GM12878 (cell line): Measurements from ENCODE around the gene TMEM140. TPM values are rescaled to one million over a fixed set of nuclear protein-coding genes. Genes with fewer than 3 reads are reported as not detected.

Source experiments
- ATAC-seq: fragments of 200-7000 bp; cut with Tn5 transposase; 3 replicates; pipeline ENCODE4 v1.9.1; 2020; ENCODE audit warnings: mild to moderate bottlenecking, moderate library complexity
- BruUV-seq: library from RNA; stranded (reverse); fragments of 400-500 nt; replicated peaks from 2 replicates; lab custom pipeline; 2021; lab: Mats Ljungman, UMichigan
- CTCF ChIA-PET: fragments of 300-600 bp; sonication (Branson Sonifier 250); formaldehyde crosslinking; extraction: SDS; loops from one replicate; lab custom pipeline; 2021; ENCODE audit warnings: inconsistent platforms; lab: Yijun Ruan, JAX
- POLR2A ChIA-PET: fragments of 350-600 bp; formaldehyde crosslinking; extraction: SDS; loops from one replicate; lab custom pipeline; 2021; ENCODE audit warnings: inconsistent platforms; lab: Charles Lee
- RAD21 ChIA-PET: fragments of 300-600 bp; sonication (Branson Sonifier 250); formaldehyde crosslinking; loops from one replicate; lab custom pipeline; 2023; ENCODE audit warnings: antibody characterized with exemption; ENCODE audit not compliant: unreplicated experiment; lab: Charles Lee
- SMC1A ChIA-PET: fragments of 300-600 bp; sonication (Branson Sonifier 250); formaldehyde crosslinking; loops from one replicate; lab custom pipeline; 2023; ENCODE audit not compliant: unreplicated experiment, uncharacterized antibody; lab: Charles Lee
- DNase-seq: peaks from one replicate; pipeline ENCODE4 v3.0.0-alpha.2; 2011; ENCODE audit warnings: low read depth, low spot score
- FAIRE-seq: peaks from 3 replicates; lab custom pipeline; 2011; peaks lifted over from hg19 to GRCh38; lab: Jason Lieb, UNC
- H2AFZ ChIP-seq: 2 replicates; pipeline ENCODE4 v1.6.0; 2011; ENCODE audit warnings: low read depth, low read length, control low read depth; ENCODE audit not compliant: control insufficient read depth
- H3K27ac ChIP-seq: 2 replicates; pipeline ENCODE4 v1.5.1; 2011; ENCODE audit warnings: control low read depth; ENCODE audit not compliant: control insufficient read depth, insufficient read depth
- H3K27me3 ChIP-seq, 2 experiments: replicated peaks in 1 of 2; 2 replicates each; pipeline versions ENCODE4 v1.6.0 to v1.6.1; 2011; ENCODE audit warnings: low read length in 1 of 2; ENCODE audit not compliant: control insufficient read depth in 2 of 2, insufficient read depth in 2 of 2
- H3K36me3 ChIP-seq, 2 experiments: 2 replicates each; pipeline ENCODE4 v1.5.1; 2011; ENCODE audit warnings: low read length in 1 of 2; ENCODE audit not compliant: control insufficient read depth in 2 of 2, insufficient read depth in 2 of 2
- H3K4me1 ChIP-seq: 2 replicates; pipeline ENCODE4 v1.6.1; 2011; ENCODE audit warnings: mild to moderate bottlenecking, low read length, moderate library complexity, mixed read lengths; ENCODE audit not compliant: control insufficient read depth, insufficient read depth
- H3K4me2 ChIP-seq: 2 replicates; pipeline ENCODE4 v1.6.0; 2011; ENCODE audit warnings: control low read depth; ENCODE audit not compliant: control insufficient read depth, insufficient read depth
- H3K4me3 ChIP-seq: fragments of 200-600 bp; sonication (generic); 2 replicates; pipeline ENCODE4 v1.5.1; 2016
- H3K79me2 ChIP-seq: 2 replicates; pipeline ENCODE4 v1.6.0; 2011; ENCODE audit warnings: low read length; ENCODE audit not compliant: control insufficient read depth, insufficient read depth
- H3K9ac ChIP-seq: 2 replicates; pipeline ENCODE4 v1.8.0; 2011; ENCODE audit warnings: low read length, control low read depth, mixed read lengths; ENCODE audit not compliant: control insufficient read depth, insufficient read depth
- H3K9me3 ChIP-seq: replicated peaks from 3 replicates; pipeline ENCODE4 v1.5.1; 2011; ENCODE audit warnings: mild to moderate bottlenecking, low read length; ENCODE audit not compliant: control insufficient read depth, insufficient read depth
- H4K20me1 ChIP-seq: 2 replicates; pipeline ENCODE4 v1.6.0; 2011; ENCODE audit not compliant: control insufficient read depth, insufficient read depth
- IKZF2 ChIP-seq, 2 experiments: fragments of 450-650 bp; IDR thresholded peaks; 2 replicates each; pipeline ENCODE4 v1.6.1; 2017; ENCODE audit warnings: mild to moderate bottlenecking in 2 of 2, moderate library complexity in 2 of 2
- IRF4 ChIP-seq: IDR thresholded peaks from 2 replicates; pipeline ENCODE4 v1.6.1; 2011; ENCODE audit warnings: low read depth, low read length
- MTA3 ChIP-seq: IDR thresholded peaks from 2 replicates; pipeline ENCODE4 v1.6.1; 2012; ENCODE audit warnings: low read length, inconsistent platforms, borderline replicate concordance
- MYB ChIP-seq: fragments of 150-350 bp; IDR thresholded peaks from 2 replicates; pipeline ENCODE4 v1.6.1; 2014; ENCODE audit warnings: mild to moderate bottlenecking, low read depth, low read length, borderline replicate concordance
- NFIC ChIP-seq: IDR thresholded peaks from 2 replicates; pipeline ENCODE4 v1.6.1; 2012; ENCODE audit warnings: low read depth, mild to moderate bottlenecking, inconsistent platforms, low read length, moderate library complexity
- SIN3A ChIP-seq: IDR thresholded peaks from 2 replicates; pipeline ENCODE4 v1.6.1; 2012; ENCODE audit warnings: low read depth, low read length, improper control_type of control experiment
- SIX5 ChIP-seq: IDR thresholded peaks from 2 replicates; pipeline ENCODE4 v1.6.1; 2011; ENCODE audit warnings: mild to moderate bottlenecking, low read depth, low read length, moderate library complexity; ENCODE audit not compliant: severe bottlenecking
- SPI1 ChIP-seq: IDR thresholded peaks from 2 replicates; pipeline ENCODE4 v1.6.1; 2011; ENCODE audit warnings: low read depth, mild to moderate bottlenecking, low read length, moderate library complexity, borderline replicate concordance; ENCODE audit not compliant: insufficient read depth
- SRF ChIP-seq, 2 experiments: IDR thresholded peaks; 2 replicates each; pipeline ENCODE4 v1.6.1; 2011; ENCODE audit warnings: low read depth in 2 of 2, low read length in 2 of 2, mild to moderate bottlenecking in 1 of 2, moderate library complexity in 1 of 2
- SUPT20H ChIP-seq: IDR thresholded peaks from 2 replicates; pipeline ENCODE4 v1.6.1; 2011; ENCODE audit warnings: low read depth, mild to moderate bottlenecking, low read length, moderate library complexity, borderline replicate concordance; ENCODE audit not compliant: control insufficient read depth
- WGBS: methylation state at CpG from one replicate; pipeline ENCODE4 v1.1.6; 2016; ENCODE audit warnings: low lambda C conversion rate; ENCODE audit not compliant: insufficient replicate concordance, insufficient coverage; ENCODE audit errors: missing lambda C conversion rate; 5-methylcytosine and 5-hydroxymethylcytosine counted together
- in situ Hi-C: fragments of 300-500 bp; cut with MboI; formaldehyde crosslinking; loops from 9 replicates; pipeline ENCODE4 v1.14.3; 2018; ENCODE audit warnings: mixed read lengths
- intact Hi-C: fragments of 100-400 bp; cut with micrococcal nuclease; formaldehyde crosslinking; loops from one replicate; pipeline ENCODE4 v1.14.2; 2022; ENCODE audit not compliant: unreplicated experiment
- polyA plus RNA-seq, 11 experiments: library from polyadenylated mRNA; depleted of rRNA in 4 of 11; unstranded in 6 of 11; stranded (reverse) in 5 of 11; fragments of >200 nt; fragmentation: Nextera tagmentation in 4 of 11; fragmentation: Illumina TruSeq in 1 of 11; extraction: Ambion mirVana in 4 of 11; extraction: Trizol in 1 of 11; gene quantifications; 1 replicate in 1 of 11; 2 replicates in 10 of 11; pipeline versions ENCODE4 v1.2.1 to v1.2.3, GENCODE V29; 2011 to 2016; ENCODE audit warnings: inconsistent platforms in 2 of 11, missing spikeins in 2 of 11, low read depth in 1 of 11
- total RNA-seq, 4 experiments: library from RNA; depleted of rRNA in 3 of 4; stranded (reverse); fragments of >200 nt in 3 of 4; fragmentation: Illumina TruSeq in 1 of 4; extraction: Trizol in 1 of 4; gene quantifications; 2 replicates each; pipeline versions ENCODE4 v1.2.1 to v1.2.3, GENCODE V29; 2013 to 2021
- TF ChIP-seq, protein P1 (sequence below): fragments of 450-650 bp; IDR thresholded peaks from 2 replicates; pipeline ENCODE4 v1.6.1; 2018; ENCODE audit warnings: mild to moderate bottlenecking, low read depth, moderate library complexity; ENCODE audit not compliant: partially characterized antibody
- TF ChIP-seq, protein P2 (sequence below): fragments of 450-650 bp; IDR thresholded peaks from 2 replicates; pipeline ENCODE4 v1.6.1; 2016; ENCODE audit warnings: mild to moderate bottlenecking
- TF ChIP-seq, protein P3 (sequence below): fragments of 450-650 bp; IDR thresholded peaks from 2 replicates; pipeline ENCODE4 v1.6.1; 2017; ENCODE audit warnings: antibody characterized with exemption, mild to moderate bottlenecking, moderate library complexity

TMEM140 gene
- total and polyA plus RNA-seq, 10 of the 15 experiments (the other 5 are each of a cell fraction or from before 2014, with no cell fraction given), result 0.85 to 20.7 (median 3.3) TPM

DNA sequence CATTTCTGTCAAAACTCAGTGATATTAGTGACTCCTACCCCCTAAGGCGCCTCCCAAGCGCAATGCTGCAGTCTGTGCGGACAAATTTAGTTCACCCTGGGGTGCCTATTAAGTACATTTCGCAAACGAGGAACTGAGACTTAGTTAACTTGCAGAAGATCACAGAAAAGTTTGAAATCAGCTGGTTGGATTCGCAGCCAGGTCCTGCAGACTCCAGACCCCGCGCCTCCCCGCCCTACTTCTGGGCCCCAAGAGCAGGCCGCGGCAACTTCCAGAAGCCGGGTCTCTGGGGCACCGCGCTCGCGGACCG, 22.0 kb downstream of the TMEM140 start:
- SMC1A ChIA-PET, result interaction anchor here (0.8 to 13.1 kb wide), 27 partner anchors 10 to 535 kb away, joined by 3 to 158 read pairs (median 5); partner anchors contain the start of genes AGBL3, TMEM140 and WDR91

More for the DNA sequence above, 22.0 kb downstream of the TMEM140 start:
- Histone ChIP-seq H3K4me2 (peak overlapping the region; percentile 99), H4K20me1 (no peaks in the 10 kb centered on the region; the same call in 1 of the 2 replicates), H3K9ac (peak overlapping the region; percentile 73), H2AFZ (no peak overlapping the region; the same call in 1 of the 2 replicates)
- BruUV-seq, result no TSS peak
- in situ Hi-C loops, result loop anchor here (5.0 to 10.0 kb wide), 2 partner anchors 178 to 525 kb away; partner anchors contain the start of gene BPGM
- DNase-seq, result no peak
- RAD21 ChIA-PET, result interaction anchor here (0.8 to 11.6 kb wide), 21 partner anchors 9 to 621 kb away, joined by 3 to 151 read pairs (median 6); partner anchors contain the start of genes AGBL3, AKR1B15, TMEM140 and WDR91
- POLR2A ChIA-PET, result interaction anchor here (1.1 to 15.9 kb wide), 9 partner anchors 10 to 225 kb away, joined by 3 to 169 read pairs (median 26); partner anchors contain the start of genes AGBL3, TMEM140 and WDR91
- TF ChIP-seq SIX5, result no peak
- TF ChIP-seq, protein P1, sequence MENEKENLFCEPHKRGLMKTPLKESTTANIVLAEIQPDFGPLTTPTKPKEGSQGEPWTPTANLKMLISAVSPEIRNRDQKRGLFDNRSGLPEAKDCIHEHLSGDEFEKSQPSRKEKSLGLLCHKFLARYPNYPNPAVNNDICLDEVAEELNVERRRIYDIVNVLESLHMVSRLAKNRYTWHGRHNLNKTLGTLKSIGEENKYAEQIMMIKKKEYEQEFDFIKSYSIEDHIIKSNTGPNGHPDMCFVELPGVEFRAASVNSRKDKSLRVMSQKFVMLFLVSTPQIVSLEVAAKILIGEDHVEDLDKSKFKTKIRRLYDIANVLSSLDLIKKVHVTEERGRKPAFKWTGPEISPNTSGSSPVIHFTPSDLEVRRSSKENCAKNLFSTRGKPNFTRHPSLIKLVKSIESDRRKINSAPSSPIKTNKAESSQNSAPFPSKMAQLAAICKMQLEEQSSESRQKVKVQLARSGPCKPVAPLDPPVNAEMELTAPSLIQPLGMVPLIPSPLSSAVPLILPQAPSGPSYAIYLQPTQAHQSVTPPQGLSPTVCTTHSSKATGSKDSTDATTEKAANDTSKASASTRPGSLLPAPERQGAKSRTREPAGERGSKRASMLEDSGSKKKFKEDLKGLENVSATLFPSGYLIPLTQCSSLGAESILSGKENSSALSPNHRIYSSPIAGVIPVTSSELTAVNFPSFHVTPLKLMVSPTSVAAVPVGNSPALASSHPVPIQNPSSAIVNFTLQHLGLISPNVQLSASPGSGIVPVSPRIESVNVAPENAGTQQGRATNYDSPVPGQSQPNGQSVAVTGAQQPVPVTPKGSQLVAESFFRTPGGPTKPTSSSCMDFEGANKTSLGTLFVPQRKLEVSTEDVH, result peak; percentile 40
- TF ChIP-seq, protein P2, sequence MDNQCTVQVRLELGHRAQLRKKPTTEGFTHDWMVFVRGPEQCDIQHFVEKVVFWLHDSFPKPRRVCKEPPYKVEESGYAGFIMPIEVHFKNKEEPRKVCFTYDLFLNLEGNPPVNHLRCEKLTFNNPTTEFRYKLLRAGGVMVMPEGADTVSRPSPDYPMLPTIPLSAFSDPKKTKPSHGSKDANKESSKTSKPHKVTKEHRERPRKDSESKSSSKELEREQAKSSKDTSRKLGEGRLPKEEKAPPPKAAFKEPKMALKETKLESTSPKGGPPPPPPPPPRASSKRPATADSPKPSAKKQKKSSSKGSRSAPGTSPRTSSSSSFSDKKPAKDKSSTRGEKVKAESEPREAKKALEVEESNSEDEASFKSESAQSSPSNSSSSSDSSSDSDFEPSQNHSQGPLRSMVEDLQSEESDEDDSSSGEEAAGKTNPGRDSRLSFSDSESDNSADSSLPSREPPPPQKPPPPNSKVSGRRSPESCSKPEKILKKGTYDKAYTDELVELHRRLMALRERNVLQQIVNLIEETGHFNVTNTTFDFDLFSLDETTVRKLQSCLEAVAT, result 0 out of 2 replicates have a peak, but pooled peaks have one; percentile 5
- TF ChIP-seq, protein P3, sequence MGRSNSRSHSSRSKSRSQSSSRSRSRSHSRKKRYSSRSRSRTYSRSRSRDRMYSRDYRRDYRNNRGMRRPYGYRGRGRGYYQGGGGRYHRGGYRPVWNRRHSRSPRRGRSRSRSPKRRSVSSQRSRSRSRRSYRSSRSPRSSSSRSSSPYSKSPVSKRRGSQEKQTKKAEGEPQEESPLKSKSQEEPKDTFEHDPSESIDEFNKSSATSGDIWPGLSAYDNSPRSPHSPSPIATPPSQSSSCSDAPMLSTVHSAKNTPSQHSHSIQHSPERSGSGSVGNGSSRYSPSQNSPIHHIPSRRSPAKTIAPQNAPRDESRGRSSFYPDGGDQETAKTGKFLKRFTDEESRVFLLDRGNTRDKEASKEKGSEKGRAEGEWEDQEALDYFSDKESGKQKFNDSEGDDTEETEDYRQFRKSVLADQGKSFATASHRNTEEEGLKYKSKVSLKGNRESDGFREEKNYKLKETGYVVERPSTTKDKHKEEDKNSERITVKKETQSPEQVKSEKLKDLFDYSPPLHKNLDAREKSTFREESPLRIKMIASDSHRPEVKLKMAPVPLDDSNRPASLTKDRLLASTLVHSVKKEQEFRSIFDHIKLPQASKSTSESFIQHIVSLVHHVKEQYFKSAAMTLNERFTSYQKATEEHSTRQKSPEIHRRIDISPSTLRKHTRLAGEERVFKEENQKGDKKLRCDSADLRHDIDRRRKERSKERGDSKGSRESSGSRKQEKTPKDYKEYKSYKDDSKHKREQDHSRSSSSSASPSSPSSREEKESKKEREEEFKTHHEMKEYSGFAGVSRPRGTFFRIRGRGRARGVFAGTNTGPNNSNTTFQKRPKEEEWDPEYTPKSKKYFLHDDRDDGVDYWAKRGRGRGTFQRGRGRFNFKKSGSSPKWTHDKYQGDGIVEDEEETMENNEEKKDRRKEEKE, result no peak
- peak; percentile 73; the same call in 1 of the 2 replicates for TF ChIP-seq SPI1
- TF ChIP-seq SUPT20H, result no peak
- 0 out of 2 replicates have a peak, but pooled peaks have one; percentile 16 for TF ChIP-seq NFIC
- TF ChIP-seq SRF (IDR thresholded peaks at IDR 0.05; ENCODE audit: low read depth in 2 of 2, low read length in 2 of 2), result no peak
- TF ChIP-seq MYB, result no peak
- TF ChIP-seq MTA3, result 0 out of 2 replicates have a peak, but pooled peaks have one; percentile 47
- TF ChIP-seq IKZF2 (IDR thresholded peaks at IDR 0.05), result no peak
- 0 out of 2 replicates have a peak, but pooled peaks have one; percentile 3 for TF ChIP-seq SIN3A
- no peak for TF ChIP-seq IRF4
- TF ChIP-seq, all 136 proteins: peak for 6
- H3K4me3 ChIP-seq, result peak overlapping the region; percentile 84
- H3K36me3 ChIP-seq, result peaks cover 25 to 26% of the 10 kb centered on the region in 2 experiments
- no peaks in the 10 kb centered on the region for H3K27me3 ChIP-seq
- CTCF ChIA-PET, result interaction anchor here (0.6 to 12.2 kb wide), 26 partner anchors 10 to 536 kb away, joined by 3 to 157 read pairs (median 5); partner anchors contain the start of genes AGBL3, BPGM, TMEM140 and WDR91
- intact Hi-C loops, result loop anchor here (1.0 to 5.0 kb wide), 5 partner anchors 22 to 537 kb away; partner anchors contain the start of genes AGBL3, BPGM and TMEM140
- peaks cover 70% of the 10 kb centered on the region for H3K79me2 ChIP-seq
- peak; percentile 32 for ATAC-seq
- H3K4me1 ChIP-seq, result peaks cover 24% of the 10 kb centered on the region
- no peaks in the 10 kb centered on the region for H3K9me3 ChIP-seq
- 1% methylated on average over 17 of the region's 17 CpGs for WGBS
- FAIRE-seq, result no peak
- peak overlapping the region; percentile 96 for H3K27ac ChIP-seq
